Keratinocyte (primary cell): ENCODE measurements around the gene ARMH1. TPM values are rescaled to one million over a fixed set of nuclear protein-coding genes. Genes with fewer than 3 reads are reported as not detected.

Experiments used
- DNase-seq: peaks from one replicate; pipeline ENCODE4 v3.0.0-alpha.2; 2011; ENCODE audit warnings: low read depth, missing footprints, low spot score
- FAIRE-seq: peaks from 2 replicates; lab custom pipeline; 2011; peaks lifted over from hg19 to GRCh38; lab: Jason Lieb, UNC
- H2AFZ ChIP-seq: 2 replicates; pipeline ENCODE4 v1.6.0; 2012; ENCODE audit warnings: low read length, control low read depth, inconsistent platforms; ENCODE audit not compliant: control insufficient read depth
- H3K27ac ChIP-seq: 2 replicates; pipeline ENCODE4 v1.5.1; 2011; ENCODE audit warnings: low read length; ENCODE audit not compliant: control insufficient read depth, insufficient read depth
- H3K27me3 ChIP-seq: 3 replicates; pipeline ENCODE4 v1.6.0; 2011; ENCODE audit warnings: low read length; ENCODE audit not compliant: control insufficient read depth, insufficient read depth; ENCODE audit errors: extremely low read depth
- H3K36me3 ChIP-seq, 2 experiments: 2 replicates in 1 of 2; 3 replicates in 1 of 2; pipeline ENCODE4 v1.5.1; 2011; ENCODE audit warnings: low read length in 2 of 2, mild to moderate bottlenecking in 1 of 2; ENCODE audit not compliant: control insufficient read depth in 2 of 2, insufficient read depth in 2 of 2; ENCODE audit errors: extremely low read depth in 1 of 2
- H3K4me1 ChIP-seq: 3 replicates; pipeline ENCODE4 v1.5.1; 2011; ENCODE audit warnings: low read length; ENCODE audit not compliant: control insufficient read depth, insufficient read depth; ENCODE audit errors: extremely low read depth
- H3K4me2 ChIP-seq: 3 replicates; pipeline ENCODE4 v1.6.0; 2011; ENCODE audit warnings: low read depth, low read length; ENCODE audit not compliant: control insufficient read depth, insufficient read depth; ENCODE audit errors: extremely low read depth
- H3K4me3 ChIP-seq, 3 experiments: fragments of 200-600 bp in 1 of 3; sonication (generic) in 1 of 3; 2 replicates in 2 of 3; 3 replicates in 1 of 3; pipeline ENCODE4 v1.5.1; 2011 to 2016; ENCODE audit warnings: low read length in 3 of 3, mild to moderate bottlenecking in 3 of 3, control low read depth in 2 of 3, inconsistent platforms in 1 of 3, low read depth in 1 of 3, mixed read lengths in 1 of 3, mixed run types in 1 of 3, moderate library complexity in 1 of 3; ENCODE audit not compliant: control insufficient read depth in 2 of 3, insufficient read depth in 2 of 3; ENCODE audit errors: extremely low read depth in 1 of 3
- H3K79me2 ChIP-seq: 2 replicates; pipeline ENCODE4 v1.6.0; 2012; ENCODE audit warnings: low read length; ENCODE audit not compliant: control insufficient read depth, insufficient read depth
- H3K9ac ChIP-seq: 3 replicates; pipeline ENCODE4 v1.6.0; 2011; ENCODE audit warnings: low read length; ENCODE audit not compliant: control insufficient read depth, insufficient read depth; ENCODE audit errors: extremely low read depth
- H3K9me1 ChIP-seq: 3 replicates; pipeline ENCODE4 v1.6.0; 2011; ENCODE audit warnings: low read length; ENCODE audit not compliant: control insufficient read depth, insufficient read depth; ENCODE audit errors: extremely low read depth
- H3K9me3 ChIP-seq: 2 replicates; pipeline ENCODE4 v1.5.1; 2012; ENCODE audit warnings: low read depth, low read length; ENCODE audit not compliant: control insufficient read depth
- H4K20me1 ChIP-seq: 3 replicates; pipeline ENCODE4 v1.6.0; 2011; ENCODE audit warnings: low read length; ENCODE audit not compliant: control insufficient read depth, insufficient read depth; ENCODE audit errors: extremely low read depth
- CTCF ChIP-seq, 3 experiments: IDR thresholded peaks in 1 of 3; conservative IDR thresholded peaks in 1 of 3; optimal IDR thresholded peaks in 1 of 3; 2 replicates in 2 of 3; 3 replicates in 1 of 3; pipeline versions ENCODE3 to v1.5.1; 2011; ENCODE audit warnings: low read length in 3 of 3, mild to moderate bottlenecking in 3 of 3, moderate library complexity in 2 of 3, control low read depth in 1 of 3, inconsistent platforms in 1 of 3; ENCODE audit not compliant: insufficient read depth in 2 of 3; ENCODE audit errors: extremely low read depth in 1 of 3
- EZH2 ChIP-seq: IDR thresholded peaks from one replicate; pipeline ENCODE4 v1.6.1; 2012; ENCODE audit warnings: inconsistent platforms, mild to moderate bottlenecking, low read length, moderate library complexity
- dilution Hi-C: fragments of 300-500 bp; cut with MboI; formaldehyde crosslinking; loops from one replicate; pipeline ENCODE4 v1.7.0; 2020; ENCODE audit warnings: low sequenced_read_pairs; ENCODE audit not compliant: extremely low pct_ligation_motif_present
- polyA plus RNA-seq, 5 experiments: library from polyadenylated mRNA; depleted of rRNA in 3 of 5; stranded (reverse) in 3 of 5; stranded (forward) in 1 of 5; unstranded in 1 of 5; fragments of >200 nt; gene quantifications; 1 replicate in 1 of 5; 2 replicates in 3 of 5; 3 replicates in 1 of 5; pipeline versions ENCODE4 v1.2.1 to v1.2.3, GENCODE V29; 2011 to 2012; ENCODE audit warnings: missing spikeins in 2 of 5, low read depth in 1 of 5, low replicate concordance in 1 of 5

Gene ARMH1
- polyA plus RNA-seq, 1 donor (not counting 4 experiments of a cell fraction or from before 2014, with no cell fraction given): 0.22 TPM

GRCh38 chr1:44653107-44653964, 21.2 kb upstream of the ARMH1 start:
- dilution Hi-C loops: no loop called here
- DNase-seq: no peak
- no peak overlapping the region for H3K27ac ChIP-seq
- no peak overlapping the region for H3K4me3 ChIP-seq
- H3K4me1 ChIP-seq: no peaks in the 10 kb centered on the region
- H2AFZ ChIP-seq: no peak overlapping the region
- no peaks in the 10 kb centered on the region for H3K9me3 ChIP-seq
- no peak for TF ChIP-seq EZH2
- no peak for TF ChIP-seq CTCF (optimal IDR thresholded peaks at IDR 0.05 in 1 of 3, IDR thresholded peaks at IDR 0.05 in 1 of 3, conservative IDR thresholded peaks at IDR 0.05 in 1 of 3; ENCODE audit: extremely low read depth in 1 of 3, insufficient read depth in 2 of 3, low read length in 3 of 3)
- FAIRE-seq: no peak
- H3K4me2 ChIP-seq: no peak overlapping the region
- H4K20me1 ChIP-seq: peaks cover 3% of the 10 kb centered on the region
- no peaks in the 10 kb centered on the region for H3K9me1 ChIP-seq
- H3K9ac ChIP-seq: no peak overlapping the region
- H3K79me2 ChIP-seq: no peaks in the 10 kb centered on the region
- peaks cover 10 to 21% of the 10 kb centered on the region in 2 experiments for H3K36me3 ChIP-seq
- H3K27me3 ChIP-seq: no peaks in the 10 kb centered on the region

GRCh38 chr1:44654621-44655187, 19.8 kb upstream of the ARMH1 start:
- no peaks in the 10 kb centered on the region for H3K4me1 ChIP-seq
- H3K79me2 ChIP-seq: no peaks in the 10 kb centered on the region
- peaks cover 7 to 16% of the 10 kb centered on the region in 2 experiments for H3K36me3 ChIP-seq
- no peaks in the 10 kb centered on the region for H3K9me1 ChIP-seq
- dilution Hi-C loops: no loop called here
- H3K4me2 ChIP-seq: no peak overlapping the region
- DNase-seq: no peak
- H3K9me3 ChIP-seq: no peaks in the 10 kb centered on the region
- no peak for FAIRE-seq
- peaks cover 3% of the 10 kb centered on the region for H4K20me1 ChIP-seq
- no peak overlapping the region for H3K27ac ChIP-seq
- H3K9ac ChIP-seq: no peak overlapping the region
- no peak overlapping the region for H2AFZ ChIP-seq
- H3K4me3 ChIP-seq: no peak overlapping the region
- TF ChIP-seq CTCF (optimal IDR thresholded peaks at IDR 0.05 in 1 of 3, IDR thresholded peaks at IDR 0.05 in 1 of 3, conservative IDR thresholded peaks at IDR 0.05 in 1 of 3; ENCODE audit: extremely low read depth in 1 of 3, insufficient read depth in 2 of 3, low read length in 3 of 3): no peak
- no peak for TF ChIP-seq EZH2
- H3K27me3 ChIP-seq: no peaks in the 10 kb centered on the region
